ENCODE results near the gene PPFIBP1.

DNA sequence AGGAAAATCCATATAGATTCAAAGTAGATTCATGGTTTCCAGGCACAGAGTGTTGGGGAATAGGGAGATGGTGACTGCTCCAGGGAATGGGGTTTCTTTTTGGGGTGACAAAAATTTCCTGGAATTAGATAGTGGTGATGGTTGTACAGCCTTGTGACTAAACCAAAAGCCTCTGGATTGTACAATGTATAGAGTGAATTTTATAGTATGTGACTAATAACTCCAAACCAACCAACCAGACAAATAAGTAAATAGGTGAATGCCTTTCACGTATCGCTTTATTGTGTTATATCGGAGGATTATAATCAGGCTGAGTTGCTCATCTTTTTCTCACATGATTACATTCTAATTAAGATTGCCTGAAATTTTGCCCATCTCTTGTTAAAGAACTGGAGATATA lies 24.6 kb upstream of the PPFIBP1 start:
- TF ChIP-seq, protein P1, sequence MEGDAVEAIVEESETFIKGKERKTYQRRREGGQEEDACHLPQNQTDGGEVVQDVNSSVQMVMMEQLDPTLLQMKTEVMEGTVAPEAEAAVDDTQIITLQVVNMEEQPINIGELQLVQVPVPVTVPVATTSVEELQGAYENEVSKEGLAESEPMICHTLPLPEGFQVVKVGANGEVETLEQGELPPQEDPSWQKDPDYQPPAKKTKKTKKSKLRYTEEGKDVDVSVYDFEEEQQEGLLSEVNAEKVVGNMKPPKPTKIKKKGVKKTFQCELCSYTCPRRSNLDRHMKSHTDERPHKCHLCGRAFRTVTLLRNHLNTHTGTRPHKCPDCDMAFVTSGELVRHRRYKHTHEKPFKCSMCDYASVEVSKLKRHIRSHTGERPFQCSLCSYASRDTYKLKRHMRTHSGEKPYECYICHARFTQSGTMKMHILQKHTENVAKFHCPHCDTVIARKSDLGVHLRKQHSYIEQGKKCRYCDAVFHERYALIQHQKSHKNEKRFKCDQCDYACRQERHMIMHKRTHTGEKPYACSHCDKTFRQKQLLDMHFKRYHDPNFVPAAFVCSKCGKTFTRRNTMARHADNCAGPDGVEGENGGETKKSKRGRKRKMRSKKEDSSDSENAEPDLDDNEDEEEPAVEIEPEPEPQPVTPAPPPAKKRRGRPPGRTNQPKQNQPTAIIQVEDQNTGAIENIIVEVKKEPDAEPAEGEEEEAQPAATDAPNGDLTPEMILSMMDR (IDR thresholded peaks at IDR 0.05), result no peak
- TF ChIP-seq POLR2AphosphoS5 (IDR thresholded peaks at IDR 0.05), result no peak
